Loucy (cell line): ENCODE measurements around the gene NEUROD6.

Experiments
- H2AFZ ChIP-seq: fragments of 200-600 bp; sonication (generic); 2 replicates; pipeline ENCODE4 v1.6.0; 2016; ENCODE audit warnings: antibody characterized with exemption, mild to moderate bottlenecking, low read length, moderate library complexity
- H3F3A ChIP-seq: fragments of 200-600 bp; 2 replicates; pipeline ENCODE4 v1.6.0; 2016; ENCODE audit warnings: antibody characterized with exemption, low read depth, mild to moderate bottlenecking
- H3K27me3 ChIP-seq: fragments of 200-600 bp; sonication (generic); 2 replicates; pipeline ENCODE4 v1.6.1; 2014; ENCODE audit warnings: low read length, mild to moderate bottlenecking; ENCODE audit not compliant: insufficient read depth, poor library complexity, severe bottlenecking
- H3K36me3 ChIP-seq: fragments of 200-600 bp; sonication (generic); 2 replicates; pipeline ENCODE4 v1.6.1; 2016; ENCODE audit warnings: low read length; ENCODE audit not compliant: insufficient read depth
- H3K4me1 ChIP-seq: fragments of 200-600 bp; sonication (generic); 2 replicates; pipeline ENCODE4 v1.5.1; 2014; ENCODE audit warnings: low read length, mild to moderate bottlenecking; ENCODE audit not compliant: insufficient read depth, poor library complexity, severe bottlenecking
- H3K4me2 ChIP-seq: fragments of 200-600 bp; sonication (generic); 2 replicates; pipeline ENCODE4 v1.6.0; 2014; ENCODE audit warnings: antibody characterized with exemption, low read length, low read depth, mild to moderate bottlenecking; ENCODE audit not compliant: poor library complexity, severe bottlenecking
- H3K4me3 ChIP-seq: fragments of 200-600 bp; sonication (generic); 2 replicates; pipeline ENCODE4 v1.5.1; 2014; ENCODE audit warnings: low read length, mild to moderate bottlenecking, mixed read lengths; ENCODE audit not compliant: poor library complexity, severe bottlenecking
- H3K79me2 ChIP-seq: fragments of 200-600 bp; sonication (generic); 2 replicates; pipeline ENCODE4 v1.6.1; 2014; ENCODE audit warnings: low read length; ENCODE audit not compliant: insufficient read depth
- H3K9ac ChIP-seq: fragments of 200-600 bp; sonication (generic); 2 replicates; pipeline ENCODE4 v1.6.0; 2014; ENCODE audit warnings: mild to moderate bottlenecking, low read depth, low read length, moderate library complexity; ENCODE audit not compliant: poor library complexity, severe bottlenecking
- H3K9me2 ChIP-seq: fragments of 200-600 bp; sonication (generic); replicated peaks from 2 replicates; pipeline ENCODE4 v1.6.1; 2016; ENCODE audit warnings: low read depth, low read length, mixed read lengths
- H3K9me3 ChIP-seq: fragments of 200-600 bp; sonication (generic); 2 replicates; pipeline ENCODE4 v1.6.1; 2014; ENCODE audit warnings: mild to moderate bottlenecking, antibody characterized with exemption, low read length, low read depth; ENCODE audit not compliant: insufficient read depth
- H4K20me1 ChIP-seq: fragments of 200-600 bp; sonication (generic); 2 replicates; pipeline ENCODE4 v1.6.0; 2014; ENCODE audit warnings: antibody characterized with exemption, low read length, mild to moderate bottlenecking; ENCODE audit not compliant: insufficient read depth, poor library complexity, severe bottlenecking
- CTCF ChIP-seq: fragments of 200-600 bp; sonication (generic); conservative IDR thresholded peaks from 2 replicates; pipeline ENCODE4 v1.5.1; 2014; ENCODE audit warnings: mild to moderate bottlenecking, antibody characterized with exemption, low read length
- EZH2phosphoT487 ChIP-seq: fragments of 200-600 bp; IDR thresholded peaks from 2 replicates; pipeline ENCODE4 v1.6.1; 2018; ENCODE audit warnings: antibody characterized with exemption, mild to moderate bottlenecking, moderate library complexity, borderline replicate concordance

NEUROD6 gene

GRCh38 chr7:31370609-31371008, 30.1 kb upstream of the NEUROD6 start:
- no peak overlapping the region for H3K4me2 ChIP-seq
- no peak overlapping the region for H3K4me3 ChIP-seq
- no peaks in the 10 kb centered on the region for H3K79me2 ChIP-seq
- H3K9ac ChIP-seq = no peak overlapping the region
- no peaks in the 10 kb centered on the region for H3K9me3 ChIP-seq
- H3K9me2 ChIP-seq = no peaks in the 10 kb centered on the region
- no peak overlapping the region for H2AFZ ChIP-seq
- H3F3A ChIP-seq = no peaks in the 10 kb centered on the region
- H4K20me1 ChIP-seq = no peaks in the 10 kb centered on the region
- no peaks in the 10 kb centered on the region for H3K27me3 ChIP-seq
- no peaks in the 10 kb centered on the region for H3K4me1 ChIP-seq
- no peaks in the 10 kb centered on the region for H3K36me3 ChIP-seq
- no peak for TF ChIP-seq CTCF
- TF ChIP-seq EZH2phosphoT487 = no peak

GRCh38 chr7:31368620-31369019, 28.1 kb upstream of the NEUROD6 start:
- H3K9me2 ChIP-seq = no peaks in the 10 kb centered on the region
- H3K4me2 ChIP-seq = no peak overlapping the region
- no peaks in the 10 kb centered on the region for H3K27me3 ChIP-seq
- H3K4me3 ChIP-seq = no peak overlapping the region
- no peak overlapping the region for H2AFZ ChIP-seq
- no peaks in the 10 kb centered on the region for H3F3A ChIP-seq
- H3K9me3 ChIP-seq = no peaks in the 10 kb centered on the region
- TF ChIP-seq CTCF = no peak
- TF ChIP-seq EZH2phosphoT487 = no peak
- no peak overlapping the region for H3K9ac ChIP-seq
- no peaks in the 10 kb centered on the region for H3K36me3 ChIP-seq
- no peaks in the 10 kb centered on the region for H4K20me1 ChIP-seq
- no peaks in the 10 kb centered on the region for H3K79me2 ChIP-seq
- no peaks in the 10 kb centered on the region for H3K4me1 ChIP-seq

GRCh38 chr7:31363496-31363895, 23.0 kb upstream of the NEUROD6 start:
- no peaks in the 10 kb centered on the region for H3K36me3 ChIP-seq
- H3K4me2 ChIP-seq = no peak overlapping the region
- H3K79me2 ChIP-seq = no peaks in the 10 kb centered on the region
- no peaks in the 10 kb centered on the region for H3K4me1 ChIP-seq
- H3K9me2 ChIP-seq = no peaks in the 10 kb centered on the region
- no peaks in the 10 kb centered on the region for H3K9me3 ChIP-seq
- H2AFZ ChIP-seq = no peak overlapping the region
- no peak overlapping the region for H3K9ac ChIP-seq
- TF ChIP-seq CTCF (no peak), EZH2phosphoT487 (no peak)
- H3K27me3 ChIP-seq = no peaks in the 10 kb centered on the region
- H3K4me3 ChIP-seq = no peak overlapping the region
- no peaks in the 10 kb centered on the region for H4K20me1 ChIP-seq
- no peaks in the 10 kb centered on the region for H3F3A ChIP-seq
